A673 (cell line): ENCODE data around the gene HAP1.
"Not testable (repeated sequence)": the region's sequence is repeated elsewhere in the genome, so short reads cannot be mapped to it uniquely, and the experiment has no call there.

ENCODE experiments used
- EZH2 ChIP-seq: fragments of 200-600 bp; sonication (generic); IDR thresholded peaks from 2 replicates; pipeline ENCODE4 v1.6.1; 2017; ENCODE audit warnings: borderline replicate concordance, low read depth, mild to moderate bottlenecking, mixed read lengths, antibody characterized with exemption, low read length; ENCODE audit not compliant: poor library complexity, severe bottlenecking
- TF ChIP-seq, protein P1 (sequence below): fragments of 300-800, 200-600 bp; sonication (generic); conservative IDR thresholded peaks from 2 replicates; pipeline ENCODE4 v1.5.1; 2017; ENCODE audit warnings: low read depth, mild to moderate bottlenecking, antibody characterized with exemption, low read length, moderate library complexity, mixed read lengths

- TF ChIP-seq, protein P1, sequence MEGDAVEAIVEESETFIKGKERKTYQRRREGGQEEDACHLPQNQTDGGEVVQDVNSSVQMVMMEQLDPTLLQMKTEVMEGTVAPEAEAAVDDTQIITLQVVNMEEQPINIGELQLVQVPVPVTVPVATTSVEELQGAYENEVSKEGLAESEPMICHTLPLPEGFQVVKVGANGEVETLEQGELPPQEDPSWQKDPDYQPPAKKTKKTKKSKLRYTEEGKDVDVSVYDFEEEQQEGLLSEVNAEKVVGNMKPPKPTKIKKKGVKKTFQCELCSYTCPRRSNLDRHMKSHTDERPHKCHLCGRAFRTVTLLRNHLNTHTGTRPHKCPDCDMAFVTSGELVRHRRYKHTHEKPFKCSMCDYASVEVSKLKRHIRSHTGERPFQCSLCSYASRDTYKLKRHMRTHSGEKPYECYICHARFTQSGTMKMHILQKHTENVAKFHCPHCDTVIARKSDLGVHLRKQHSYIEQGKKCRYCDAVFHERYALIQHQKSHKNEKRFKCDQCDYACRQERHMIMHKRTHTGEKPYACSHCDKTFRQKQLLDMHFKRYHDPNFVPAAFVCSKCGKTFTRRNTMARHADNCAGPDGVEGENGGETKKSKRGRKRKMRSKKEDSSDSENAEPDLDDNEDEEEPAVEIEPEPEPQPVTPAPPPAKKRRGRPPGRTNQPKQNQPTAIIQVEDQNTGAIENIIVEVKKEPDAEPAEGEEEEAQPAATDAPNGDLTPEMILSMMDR, result not testable (repeated sequence)
- not testable (repeated sequence) for TF ChIP-seq EZH2
These were observed 48.7 kb downstream of the HAP1 start for GRCh38 chr17:41685753-41686152.
